Endothelial cell of umbilical vein (primary cell): ENCODE results near the gene CUZD1. TPM values are rescaled to one million over a fixed set of nuclear protein-coding genes. Genes with fewer than 3 reads are reported as not detected.

Experiments
- BruUV-seq: library from RNA; stranded (reverse); fragments of 400-500 nt; replicated peaks from 2 replicates; lab custom pipeline; 2021; lab: Mats Ljungman, UMichigan
- CTCF ChIA-PET: fragments of 300-600, 350-600 bp; sonication (Branson Sonifier 250); formaldehyde crosslinking; loops from one replicate; lab custom pipeline; 2021; ENCODE audit warnings: antibody characterized with exemption, inconsistent platforms; lab: Charles Lee
- POLR2A ChIA-PET: fragments of 300-600, 350-600 bp; sonication (Branson Sonifier 250); formaldehyde crosslinking; loops from one replicate; lab custom pipeline; 2021; ENCODE audit warnings: antibody characterized with exemption, inconsistent platforms; lab: Charles Lee
- DNase-seq: peaks from one replicate; pipeline ENCODE4 v3.0.0-alpha.2; 2011; ENCODE audit warnings: low read depth, low spot score
- FAIRE-seq: peaks from 2 replicates; lab custom pipeline; 2011; peaks lifted over from hg19 to GRCh38; lab: Jason Lieb, UNC
- H2AFZ ChIP-seq: 2 replicates; pipeline ENCODE4 v1.6.0; 2012; ENCODE audit warnings: low read depth, low read length, control low read depth, inconsistent platforms
- H3K27ac ChIP-seq: 2 replicates; pipeline ENCODE4 v1.5.1; 2011; ENCODE audit warnings: low read depth, mild to moderate bottlenecking, control low read depth, low read length, moderate library complexity; ENCODE audit not compliant: insufficient read depth
- H3K27me3 ChIP-seq, 2 experiments: 2 replicates each; pipeline versions ENCODE4 v1.6.0 to v1.6.1; 2011; ENCODE audit warnings: low read length in 2 of 2, mixed read lengths in 1 of 2; ENCODE audit not compliant: control insufficient read depth in 2 of 2, insufficient read depth in 2 of 2
- H3K36me3 ChIP-seq, 2 experiments: 2 replicates in 1 of 2; 3 replicates in 1 of 2; pipeline ENCODE4 v1.5.1; 2011; ENCODE audit warnings: low read length in 2 of 2, mild to moderate bottlenecking in 1 of 2, moderate library complexity in 1 of 2; ENCODE audit not compliant: control insufficient read depth in 2 of 2, insufficient read depth in 2 of 2; ENCODE audit errors: extremely low read depth in 1 of 2
- H3K4me1 ChIP-seq: 3 replicates; pipeline ENCODE4 v1.5.1; 2011; ENCODE audit warnings: mild to moderate bottlenecking, low read length; ENCODE audit not compliant: control insufficient read depth, insufficient read depth; ENCODE audit errors: extremely low read depth
- H3K4me2 ChIP-seq: 2 replicates; pipeline ENCODE4 v1.6.1; 2011; ENCODE audit warnings: low read length, control low read depth, mixed read lengths; ENCODE audit not compliant: insufficient read depth
- H3K4me3 ChIP-seq, 3 experiments: fragments of 200-600 bp in 1 of 3; sonication (generic), shearing (Covaris generic) in 1 of 3; replicated peaks in 1 of 3; 2 replicates each; pipeline ENCODE4 v1.5.1; 2011 to 2016; ENCODE audit warnings: control low read depth in 3 of 3, low read length in 3 of 3, mild to moderate bottlenecking in 2 of 3, inconsistent platforms in 1 of 3, low read depth in 1 of 3, moderate library complexity in 1 of 3; ENCODE audit not compliant: insufficient read depth in 1 of 3
- H3K79me2 ChIP-seq: 2 replicates; pipeline ENCODE4 v1.6.0; 2012; ENCODE audit warnings: low read length, inconsistent platforms; ENCODE audit not compliant: control insufficient read depth, insufficient read depth
- H3K9ac ChIP-seq: replicated peaks from 2 replicates; pipeline ENCODE3; 2011; ENCODE audit warnings: low read length, control low read depth; ENCODE audit not compliant: insufficient read depth; ENCODE audit errors: extremely low read depth
- H3K9me1 ChIP-seq: replicated peaks from 3 replicates; pipeline ENCODE4 v1.6.0; 2011; ENCODE audit warnings: mild to moderate bottlenecking, low read length; ENCODE audit not compliant: control insufficient read depth, insufficient read depth; ENCODE audit errors: extremely low read depth
- H3K9me3 ChIP-seq: replicated peaks from 2 replicates; pipeline ENCODE4 v1.5.1; 2012; ENCODE audit warnings: low read length, inconsistent platforms; ENCODE audit not compliant: control insufficient read depth, insufficient read depth
- H4K20me1 ChIP-seq: replicated peaks from 2 replicates; pipeline ENCODE3; 2011; ENCODE audit warnings: mild to moderate bottlenecking, low read length; ENCODE audit not compliant: control insufficient read depth, insufficient read depth; ENCODE audit errors: extremely low read depth
- EZH2 ChIP-seq: IDR thresholded peaks from 2 replicates; pipeline ENCODE4 v1.6.1; 2012; ENCODE audit warnings: borderline replicate concordance, low read depth, mild to moderate bottlenecking, moderate library complexity, low read length, inconsistent platforms; ENCODE audit not compliant: severe bottlenecking
- FOS ChIP-seq: IDR thresholded peaks from 2 replicates; pipeline ENCODE4 v1.6.1; 2011; ENCODE audit warnings: mild to moderate bottlenecking, low read length, moderate library complexity, borderline replicate concordance; ENCODE audit not compliant: insufficient read depth
- GATA2 ChIP-seq: IDR thresholded peaks from 2 replicates; pipeline ENCODE4 v1.7.0; 2011; ENCODE audit warnings: low read depth, mild to moderate bottlenecking, moderate library complexity, mixed read lengths, low read length; ENCODE audit not compliant: insufficient read length, insufficient read depth
- JUN ChIP-seq: IDR thresholded peaks from 2 replicates; pipeline ENCODE4 v1.6.1; 2011; ENCODE audit warnings: borderline replicate concordance, low read depth; ENCODE audit not compliant: insufficient read length, insufficient read depth
- MYC ChIP-seq: IDR thresholded peaks from one replicate; pipeline ENCODE4 v1.6.1; 2011; ENCODE audit warnings: mild to moderate bottlenecking, low read depth, low read length
- POLR2A ChIP-seq: IDR thresholded peaks from 2 replicates; pipeline ENCODE4 v1.6.1; 2012; ENCODE audit warnings: low read depth, mild to moderate bottlenecking, control low read depth, low read length
- POLR2AphosphoS5 ChIP-seq: IDR thresholded peaks from 2 replicates; pipeline ENCODE4 v1.6.1; 2012; ENCODE audit warnings: low read depth, mild to moderate bottlenecking, control low read depth, low read length, moderate library complexity; ENCODE audit not compliant: insufficient read depth
- dilution Hi-C: fragments of 300-500 bp; cut with MboI; formaldehyde crosslinking; loops from one replicate; pipeline ENCODE4 v1.15.0; 2019; ENCODE audit warnings: low sequenced_read_pairs; ENCODE audit not compliant: extremely low pct_ligation_motif_present
- intact Hi-C: fragments of 100-400 bp; cut with micrococcal nuclease; formaldehyde crosslinking; loops from one replicate; pipeline ENCODE4 v1.10.0; 2022
- polyA plus RNA-seq, 4 experiments: library from polyadenylated mRNA; depleted of rRNA in 3 of 4; stranded (reverse) in 3 of 4; unstranded in 1 of 4; fragments of >200 nt; gene quantifications; 2 replicates each; pipeline versions ENCODE4 v1.2.1 to v1.2.3, GENCODE V29; 2011 to 2012; ENCODE audit warnings: missing spikeins in 1 of 4
- total RNA-seq: library from RNA; stranded (reverse); gene quantifications from 2 replicates; pipeline ENCODE4 v1.2.3, GENCODE V29; 2021
- TF ChIP-seq, protein P1 (sequence below), 2 donors: IDR thresholded peaks; 1 replicate in 1 of 2; 2 replicates in 1 of 2; pipeline ENCODE4 v1.5.1; 2011; ENCODE audit warnings: low read length in 2 of 2, mild to moderate bottlenecking in 2 of 2, moderate library complexity in 2 of 2, control low read depth in 1 of 2, inconsistent platforms in 1 of 2, low read depth in 1 of 2; ENCODE audit not compliant: insufficient read depth in 1 of 2; ENCODE audit errors: extremely low read depth in 1 of 2
- TF ChIP-seq, protein P2 (sequence below): IDR thresholded peaks from 2 replicates; pipeline ENCODE4 v1.6.1; 2011; ENCODE audit not compliant: insufficient read depth, insufficient read length

CUZD1 gene
- total and polyA plus RNA-seq, 2 donors (not counting 3 experiments of a cell fraction or from before 2014, with no cell fraction given), result 1.1 to 1.4 TPM

DNA sequence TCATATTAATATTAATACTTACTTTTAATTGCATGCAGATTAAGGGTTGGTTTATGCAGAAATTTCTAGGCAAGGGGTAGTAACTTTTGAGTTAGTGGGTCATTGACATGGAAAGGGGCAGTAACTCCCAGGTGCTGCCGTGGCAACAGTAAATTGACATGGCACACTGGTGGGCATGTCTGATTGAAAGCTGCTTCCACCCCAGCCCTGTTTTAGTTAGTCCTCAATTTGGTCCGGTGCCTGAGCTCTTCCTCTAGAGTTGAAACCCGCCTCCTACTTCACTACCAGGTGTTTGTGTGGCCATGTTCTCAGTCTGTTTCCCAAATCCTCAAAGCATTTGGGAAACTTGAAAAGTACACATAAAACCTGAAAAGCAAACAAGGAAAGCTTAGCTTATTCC is 18.4 kb downstream of the CUZD1 start:
- no peak for FAIRE-seq

More for the DNA sequence above, 18.4 kb downstream of the CUZD1 start:
- BruUV-seq, result no TSS peak
- H3K4me1 ChIP-seq, result no peaks in the 10 kb centered on the region
- no peak overlapping the region for H3K4me3 ChIP-seq
- intact Hi-C loops, result no loop called here
- no peaks in the 10 kb centered on the region for H3K9me1 ChIP-seq
- no peak for TF ChIP-seq JUN
- no peak for TF ChIP-seq POLR2A
- no peak for TF ChIP-seq FOS
- no peak for TF ChIP-seq POLR2AphosphoS5
- TF ChIP-seq, protein P1, sequence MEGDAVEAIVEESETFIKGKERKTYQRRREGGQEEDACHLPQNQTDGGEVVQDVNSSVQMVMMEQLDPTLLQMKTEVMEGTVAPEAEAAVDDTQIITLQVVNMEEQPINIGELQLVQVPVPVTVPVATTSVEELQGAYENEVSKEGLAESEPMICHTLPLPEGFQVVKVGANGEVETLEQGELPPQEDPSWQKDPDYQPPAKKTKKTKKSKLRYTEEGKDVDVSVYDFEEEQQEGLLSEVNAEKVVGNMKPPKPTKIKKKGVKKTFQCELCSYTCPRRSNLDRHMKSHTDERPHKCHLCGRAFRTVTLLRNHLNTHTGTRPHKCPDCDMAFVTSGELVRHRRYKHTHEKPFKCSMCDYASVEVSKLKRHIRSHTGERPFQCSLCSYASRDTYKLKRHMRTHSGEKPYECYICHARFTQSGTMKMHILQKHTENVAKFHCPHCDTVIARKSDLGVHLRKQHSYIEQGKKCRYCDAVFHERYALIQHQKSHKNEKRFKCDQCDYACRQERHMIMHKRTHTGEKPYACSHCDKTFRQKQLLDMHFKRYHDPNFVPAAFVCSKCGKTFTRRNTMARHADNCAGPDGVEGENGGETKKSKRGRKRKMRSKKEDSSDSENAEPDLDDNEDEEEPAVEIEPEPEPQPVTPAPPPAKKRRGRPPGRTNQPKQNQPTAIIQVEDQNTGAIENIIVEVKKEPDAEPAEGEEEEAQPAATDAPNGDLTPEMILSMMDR (IDR thresholded peaks at IDR 0.05; ENCODE audit: extremely low read depth in 1 of 2, insufficient read depth in 1 of 2, low read depth in 1 of 2, low read length in 2 of 2), result no peak
- TF ChIP-seq MYC, result no peak
- TF ChIP-seq, protein P2, sequence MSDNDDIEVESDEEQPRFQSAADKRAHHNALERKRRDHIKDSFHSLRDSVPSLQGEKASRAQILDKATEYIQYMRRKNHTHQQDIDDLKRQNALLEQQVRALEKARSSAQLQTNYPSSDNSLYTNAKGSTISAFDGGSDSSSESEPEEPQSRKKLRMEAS, result no peak
- TF ChIP-seq GATA2, result no peak
- TF ChIP-seq EZH2, result no peak
- ChIA-PET POLR2A (no interaction called here), CTCF (interaction anchor here (1.1 kb wide), 1 partner anchor 10 kb away, joined by 3 read pairs; no protein-coding TSS in a partner anchor)
- H3K27me3 ChIP-seq, result peaks cover 2 to 11% of the 10 kb centered on the region in 2 experiments
- DNase-seq, result no peak
- dilution Hi-C loops, result no loop called here
- H3K9me3 ChIP-seq, result no peaks in the 10 kb centered on the region
- no peak overlapping the region for H3K4me2 ChIP-seq
- H3K36me3 ChIP-seq, result peaks cover 0 to 2% of the 10 kb centered on the region in 2 experiments
- no peaks in the 10 kb centered on the region for H4K20me1 ChIP-seq
- no peak overlapping the region for H2AFZ ChIP-seq
- no peaks in the 10 kb centered on the region for H3K79me2 ChIP-seq
- no peak overlapping the region for H3K9ac ChIP-seq
- H3K27ac ChIP-seq, result no peak overlapping the region
